ENCODE data around the gene TRIP11.

Gene TRIP11

GRCh38 chr14:92041203-92041602, 1.3 kb upstream of the TRIP11 start:
- Histone ChIP-seq H2BK120ac (ENCODE audit: insufficient read depth, low read length, poor library complexity) (no peak overlapping the region), H3K4me1 (ENCODE audit: control insufficient read depth in 1 of 2, insufficient read depth in 2 of 2, low read length in 2 of 2) (peaks cover 2 to 3% of the 10 kb centered on the region in 2 experiments), H3K9me3 (ENCODE audit: insufficient read depth, low read depth, low read length) (no peaks in the 10 kb centered on the region), H3K36me3 (ENCODE audit: control insufficient read depth in 1 of 2, insufficient read depth in 2 of 2, low read length in 2 of 2) (no peaks in the 10 kb centered on the region), H3K4me2 (ENCODE audit: low read length) (peak overlapping the region; percentile 85), H3K4me3 (ENCODE audit: low read depth, low read length) (no peak overlapping the region), H2BK12ac (ENCODE audit: low read length) (no peak overlapping the region), H4K12ac (ENCODE audit: low read depth, low read length) (peak overlapping the region; percentile 65), H3K79me2 (ENCODE audit: control insufficient read depth, insufficient read depth, low read length, poor library complexity) (peaks cover 7% of the 10 kb centered on the region), H2BK5ac (ENCODE audit: low read depth, low read length, poor library complexity) (no peak overlapping the region), H3K79me1 (ENCODE audit: low read length) (peaks cover 12% of the 10 kb centered on the region), H4K8ac (ENCODE audit: low read depth, low read length) (no peak overlapping the region), H3K27me3 (ENCODE audit: insufficient read depth, low read length) (no peaks in the 10 kb centered on the region), H3K4ac (ENCODE audit: low read depth, low read length) (no peak overlapping the region), H3K18ac (ENCODE audit: low read length) (peak overlapping the region; percentile 74), H2AK5ac (ENCODE audit: low read length) (no peak overlapping the region), H3K23ac (ENCODE audit: low read length) (no peak overlapping the region), H3K14ac (ENCODE audit: low read length) (no peak overlapping the region), H4K91ac (ENCODE audit: low read depth, low read length) (no peak overlapping the region), H3K9ac (ENCODE audit: low read length) (no peak overlapping the region), H3K27ac (ENCODE audit: low read depth, low read length) (no peak overlapping the region), H2AFZ (ENCODE audit: insufficient read depth, low read length, poor library complexity) (no peak overlapping the region)
- WGBS (ENCODE audit: extremely low coverage, insufficient coverage, insufficient read length): no CpG with 5 or more reads among the region's 10 CpGs
- no peak for DNase-seq

DNA sequence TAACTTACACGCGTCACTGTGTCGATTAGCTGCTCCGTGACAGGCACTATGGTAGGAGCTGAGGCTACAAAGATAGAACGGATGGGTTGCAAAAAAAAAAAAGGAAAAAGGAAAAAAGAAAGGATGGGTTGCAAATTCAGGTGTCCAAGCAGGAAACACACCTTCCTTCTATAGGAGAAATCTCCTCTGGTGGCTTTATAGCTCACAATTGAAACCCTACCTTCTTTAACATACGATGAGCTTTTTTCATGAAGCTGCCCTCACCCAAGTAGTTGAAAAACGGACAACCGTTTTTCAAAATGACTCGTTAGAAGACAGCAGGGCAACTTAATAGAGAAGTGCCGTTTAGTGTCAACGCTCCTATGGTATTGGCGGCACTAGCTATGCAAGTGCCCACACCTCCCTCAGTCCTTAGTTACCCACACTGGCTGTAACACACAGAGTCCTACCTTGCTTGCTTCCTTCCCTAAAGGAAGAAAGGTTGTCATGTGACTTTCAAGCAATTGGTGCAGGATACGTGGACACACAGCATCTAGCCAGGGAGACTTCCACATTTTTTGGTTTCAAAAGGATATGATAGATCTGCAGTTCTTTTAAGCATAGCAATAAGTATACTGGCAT, 682 bp upstream of the TRIP11 start:
- peak; percentile 3 to 67 for DNase-seq
- H4K12ac ChIP-seq (ENCODE audit: low read depth, low read length): peak overlapping the region; percentile 95

GRCh38 chr14:92039063-92039718, 668 bp downstream of the TRIP11 start:
- peak overlapping the region; percentile 98 for H3K9ac ChIP-seq (ENCODE audit: low read length)
- H2BK12ac ChIP-seq (ENCODE audit: low read length): no peak overlapping the region
- peak overlapping the region; percentile 85 for H3K4me2 ChIP-seq (ENCODE audit: low read length)
- peaks cover 2 to 3% of the 10 kb centered on the region in 2 experiments for H3K4me1 ChIP-seq (ENCODE audit: control insufficient read depth in 1 of 2, insufficient read depth in 2 of 2, low read length in 2 of 2)
- H3K18ac ChIP-seq (ENCODE audit: low read length): peak overlapping the region; percentile 81
- peak; percentile 30 to 56 for DNase-seq
- peak overlapping the region; percentile 93 for H3K27ac ChIP-seq (ENCODE audit: low read depth, low read length)
- H3K23ac ChIP-seq (ENCODE audit: low read length): no peak overlapping the region
- H2AFZ ChIP-seq (ENCODE audit: insufficient read depth, low read length, poor library complexity): peak overlapping the region; percentile 90
- peaks cover 0 to under 1% of the 10 kb centered on the region in 2 experiments for H3K36me3 ChIP-seq (ENCODE audit: control insufficient read depth in 1 of 2, insufficient read depth in 2 of 2, low read length in 2 of 2)
- H3K4ac ChIP-seq (ENCODE audit: low read depth, low read length): peak overlapping the region; percentile 77
- H4K91ac ChIP-seq (ENCODE audit: low read depth, low read length): peak overlapping the region; percentile 97
- H2BK120ac ChIP-seq (ENCODE audit: insufficient read depth, low read length, poor library complexity): peak overlapping the region; percentile 89
- peak overlapping the region; percentile 86 for H3K4me3 ChIP-seq (ENCODE audit: low read depth, low read length)
- H4K12ac ChIP-seq (ENCODE audit: low read depth, low read length): peak overlapping the region; percentile 89
- peak overlapping the region; percentile 88 for H3K14ac ChIP-seq (ENCODE audit: low read length)
- peaks cover 3% of the 10 kb centered on the region for H3K9me3 ChIP-seq (ENCODE audit: insufficient read depth, low read depth, low read length)
- H3K79me1 ChIP-seq (ENCODE audit: low read length): peaks cover 12% of the 10 kb centered on the region
- H4K8ac ChIP-seq (ENCODE audit: low read depth, low read length): peak overlapping the region; percentile 95
- peak overlapping the region; percentile 91 for H2BK5ac ChIP-seq (ENCODE audit: low read depth, low read length, poor library complexity)
- peaks cover 7% of the 10 kb centered on the region for H3K79me2 ChIP-seq (ENCODE audit: control insufficient read depth, insufficient read depth, low read length, poor library complexity)
- WGBS (ENCODE audit: extremely low coverage, insufficient coverage, insufficient read length): no CpG with 5 or more reads among the region's 22 CpGs
- no peaks in the 10 kb centered on the region for H3K27me3 ChIP-seq (ENCODE audit: insufficient read depth, low read length)
- H2AK5ac ChIP-seq (ENCODE audit: low read length): peak overlapping the region; percentile 61

More for the DNA sequence above, 682 bp upstream of the TRIP11 start:
- peak overlapping the region; percentile 85 for H3K4me2 ChIP-seq (ENCODE audit: low read length)
- peak overlapping the region; percentile 52 for H2AFZ ChIP-seq (ENCODE audit: insufficient read depth, low read length, poor library complexity)
- H2BK120ac ChIP-seq (ENCODE audit: insufficient read depth, low read length, poor library complexity): no peak overlapping the region
- no peak overlapping the region for H2AK5ac ChIP-seq (ENCODE audit: low read length)
- peak overlapping the region; percentile 87 for H3K9ac ChIP-seq (ENCODE audit: low read length)
- H3K9me3 ChIP-seq (ENCODE audit: insufficient read depth, low read depth, low read length): no peaks in the 10 kb centered on the region
- peak overlapping the region; percentile 62 for H3K18ac ChIP-seq (ENCODE audit: low read length)
- no peaks in the 10 kb centered on the region for H3K36me3 ChIP-seq (ENCODE audit: control insufficient read depth in 1 of 2, insufficient read depth in 2 of 2, low read length in 2 of 2)
- no CpG with 5 or more reads among the region's 13 CpGs for WGBS (ENCODE audit: extremely low coverage, insufficient coverage, insufficient read length)
- no peak overlapping the region for H2BK5ac ChIP-seq (ENCODE audit: low read depth, low read length, poor library complexity)
- no peak overlapping the region for H3K4ac ChIP-seq (ENCODE audit: low read depth, low read length)
- H3K4me3 ChIP-seq (ENCODE audit: low read depth, low read length): peak overlapping the region; percentile 86
- no peak overlapping the region for H2BK12ac ChIP-seq (ENCODE audit: low read length)
- H4K91ac ChIP-seq (ENCODE audit: low read depth, low read length): no peak overlapping the region
- no peaks in the 10 kb centered on the region for H3K27me3 ChIP-seq (ENCODE audit: insufficient read depth, low read length)
- H3K23ac ChIP-seq (ENCODE audit: low read length): no peak overlapping the region
- H3K79me1 ChIP-seq (ENCODE audit: low read length): peaks cover 12% of the 10 kb centered on the region
- peaks cover 7% of the 10 kb centered on the region for H3K79me2 ChIP-seq (ENCODE audit: control insufficient read depth, insufficient read depth, low read length, poor library complexity)
- H3K27ac ChIP-seq (ENCODE audit: low read depth, low read length): peak overlapping the region; percentile 83
- peaks cover 2 to 3% of the 10 kb centered on the region in 2 experiments for H3K4me1 ChIP-seq (ENCODE audit: control insufficient read depth in 1 of 2, insufficient read depth in 2 of 2, low read length in 2 of 2)
- peak overlapping the region; percentile 95 for H4K8ac ChIP-seq (ENCODE audit: low read depth, low read length)
- H3K14ac ChIP-seq (ENCODE audit: low read length): peak overlapping the region; percentile 85

DNA sequence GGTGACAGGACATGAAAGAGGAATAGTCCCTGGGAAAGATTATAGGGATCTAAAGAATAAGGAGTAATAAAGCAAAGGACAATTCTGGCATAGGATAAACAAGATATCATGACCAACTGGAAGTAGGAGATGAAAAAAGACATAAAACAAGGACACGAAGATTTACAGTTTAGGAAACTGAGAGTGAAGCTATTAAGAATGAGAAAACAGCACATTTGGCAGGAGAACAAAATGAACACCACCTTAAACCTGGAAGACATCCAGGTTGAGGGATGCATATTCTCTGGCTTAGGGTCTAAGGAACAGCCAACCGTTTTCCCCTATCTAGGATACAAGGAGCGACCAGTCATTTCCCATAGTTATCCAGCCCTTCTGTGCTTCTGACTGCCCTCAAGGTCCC, 1.9 kb downstream of the TRIP11 start:
- Histone ChIP-seq H4K8ac (ENCODE audit: low read depth, low read length) (no peak overlapping the region), H3K23ac (ENCODE audit: low read length) (no peak overlapping the region), H2BK12ac (ENCODE audit: low read length) (no peak overlapping the region), H3K36me3 (ENCODE audit: control insufficient read depth in 1 of 2, insufficient read depth in 2 of 2, low read length in 2 of 2) (peaks cover 0 to 1% of the 10 kb centered on the region in 2 experiments), H3K9me3 (ENCODE audit: insufficient read depth, low read depth, low read length) (peaks cover 3% of the 10 kb centered on the region), H3K4ac (ENCODE audit: low read depth, low read length) (peak overlapping the region; percentile 92), H3K14ac (ENCODE audit: low read length) (no peak overlapping the region), H3K9ac (ENCODE audit: low read length) (no peak overlapping the region), H3K79me2 (ENCODE audit: control insufficient read depth, insufficient read depth, low read length, poor library complexity) (peaks cover 7% of the 10 kb centered on the region), H3K27ac (ENCODE audit: low read depth, low read length) (no peak overlapping the region), H3K4me2 (ENCODE audit: low read length) (peak overlapping the region; percentile 37), H3K4me1 (ENCODE audit: control insufficient read depth in 1 of 2, insufficient read depth in 2 of 2, low read length in 2 of 2) (peaks cover 2 to 3% of the 10 kb centered on the region in 2 experiments), H4K12ac (ENCODE audit: low read depth, low read length) (no peak overlapping the region), H4K91ac (ENCODE audit: low read depth, low read length) (no peak overlapping the region), H2BK5ac (ENCODE audit: low read depth, low read length, poor library complexity) (no peak overlapping the region), H2AFZ (ENCODE audit: insufficient read depth, low read length, poor library complexity) (no peak overlapping the region), H2AK5ac (ENCODE audit: low read length) (no peak overlapping the region), H3K27me3 (ENCODE audit: insufficient read depth, low read length) (no peaks in the 10 kb centered on the region), H3K4me3 (ENCODE audit: low read depth, low read length) (no peak overlapping the region), H3K79me1 (ENCODE audit: low read length) (peaks cover 12% of the 10 kb centered on the region), H3K18ac (ENCODE audit: low read length) (peak overlapping the region; percentile 71), H2BK120ac (ENCODE audit: insufficient read depth, low read length, poor library complexity) (no peak overlapping the region)
- DNase-seq: no peak
- WGBS (ENCODE audit: extremely low coverage, insufficient coverage, insufficient read length): no CpG with 5 or more reads among the region's 3 CpGs
